ENCODE measurements around the gene AKIRIN1. TPM values are rescaled to one million over a fixed set of nuclear protein-coding genes. Genes with fewer than 3 reads are reported as not detected.

The AKIRIN1 gene
- total RNA-seq, 1 experiment from 2014 or later: 60.0 TPM

GRCh38 chr1:39016604-39017171, 25.6 kb downstream of the AKIRIN1 start:
- TF ChIP-seq ZFX (IDR thresholded peaks at IDR 0.05) (no peak), EZH2 (IDR thresholded peaks at IDR 0.05) (no peak), SIN3A (IDR thresholded peaks at IDR 0.05; ENCODE audit: low read depth) (no peak), ZBTB33 (IDR thresholded peaks at IDR 0.05; ENCODE audit: extremely low read depth, insufficient replicate concordance, low read length) (no peak), JUND (IDR thresholded peaks at IDR 0.05) (no peak), POLR2A (IDR thresholded peaks at IDR 0.05; ENCODE audit: borderline replicate concordance, extremely low read depth, insufficient read depth, insufficient read length) (no peak), SP1 (IDR thresholded peaks at IDR 0.05; ENCODE audit: low read depth) (no peak), MAX (IDR thresholded peaks at IDR 0.05) (no peak), ELF1 (IDR thresholded peaks at IDR 0.05; ENCODE audit: borderline replicate concordance, low read depth) (no peak), FOSL1 (IDR thresholded peaks at IDR 0.05; ENCODE audit: low read depth) (no peak), EGR1 (IDR thresholded peaks at IDR 0.05; ENCODE audit: low read depth) (no peak), SRF (IDR thresholded peaks at IDR 0.05; ENCODE audit: low read depth) (no peak), RAD21 (IDR thresholded peaks at IDR 0.05; ENCODE audit: low read depth) (no peak), TCF7L2 (IDR thresholded peaks at IDR 0.05; ENCODE audit: borderline replicate concordance, extremely low read depth, insufficient read depth, insufficient read length) (no peak)
- TF ChIP-seq, protein P1, sequence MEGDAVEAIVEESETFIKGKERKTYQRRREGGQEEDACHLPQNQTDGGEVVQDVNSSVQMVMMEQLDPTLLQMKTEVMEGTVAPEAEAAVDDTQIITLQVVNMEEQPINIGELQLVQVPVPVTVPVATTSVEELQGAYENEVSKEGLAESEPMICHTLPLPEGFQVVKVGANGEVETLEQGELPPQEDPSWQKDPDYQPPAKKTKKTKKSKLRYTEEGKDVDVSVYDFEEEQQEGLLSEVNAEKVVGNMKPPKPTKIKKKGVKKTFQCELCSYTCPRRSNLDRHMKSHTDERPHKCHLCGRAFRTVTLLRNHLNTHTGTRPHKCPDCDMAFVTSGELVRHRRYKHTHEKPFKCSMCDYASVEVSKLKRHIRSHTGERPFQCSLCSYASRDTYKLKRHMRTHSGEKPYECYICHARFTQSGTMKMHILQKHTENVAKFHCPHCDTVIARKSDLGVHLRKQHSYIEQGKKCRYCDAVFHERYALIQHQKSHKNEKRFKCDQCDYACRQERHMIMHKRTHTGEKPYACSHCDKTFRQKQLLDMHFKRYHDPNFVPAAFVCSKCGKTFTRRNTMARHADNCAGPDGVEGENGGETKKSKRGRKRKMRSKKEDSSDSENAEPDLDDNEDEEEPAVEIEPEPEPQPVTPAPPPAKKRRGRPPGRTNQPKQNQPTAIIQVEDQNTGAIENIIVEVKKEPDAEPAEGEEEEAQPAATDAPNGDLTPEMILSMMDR (IDR thresholded peaks at IDR 0.05 in 2 of 3, conservative IDR thresholded peaks at IDR 0.05 in 1 of 3; ENCODE audit: borderline replicate concordance in 1 of 3, insufficient read depth in 1 of 3, low read depth in 2 of 3, low read length in 2 of 3): no peak
- TF ChIP-seq, protein P2, sequence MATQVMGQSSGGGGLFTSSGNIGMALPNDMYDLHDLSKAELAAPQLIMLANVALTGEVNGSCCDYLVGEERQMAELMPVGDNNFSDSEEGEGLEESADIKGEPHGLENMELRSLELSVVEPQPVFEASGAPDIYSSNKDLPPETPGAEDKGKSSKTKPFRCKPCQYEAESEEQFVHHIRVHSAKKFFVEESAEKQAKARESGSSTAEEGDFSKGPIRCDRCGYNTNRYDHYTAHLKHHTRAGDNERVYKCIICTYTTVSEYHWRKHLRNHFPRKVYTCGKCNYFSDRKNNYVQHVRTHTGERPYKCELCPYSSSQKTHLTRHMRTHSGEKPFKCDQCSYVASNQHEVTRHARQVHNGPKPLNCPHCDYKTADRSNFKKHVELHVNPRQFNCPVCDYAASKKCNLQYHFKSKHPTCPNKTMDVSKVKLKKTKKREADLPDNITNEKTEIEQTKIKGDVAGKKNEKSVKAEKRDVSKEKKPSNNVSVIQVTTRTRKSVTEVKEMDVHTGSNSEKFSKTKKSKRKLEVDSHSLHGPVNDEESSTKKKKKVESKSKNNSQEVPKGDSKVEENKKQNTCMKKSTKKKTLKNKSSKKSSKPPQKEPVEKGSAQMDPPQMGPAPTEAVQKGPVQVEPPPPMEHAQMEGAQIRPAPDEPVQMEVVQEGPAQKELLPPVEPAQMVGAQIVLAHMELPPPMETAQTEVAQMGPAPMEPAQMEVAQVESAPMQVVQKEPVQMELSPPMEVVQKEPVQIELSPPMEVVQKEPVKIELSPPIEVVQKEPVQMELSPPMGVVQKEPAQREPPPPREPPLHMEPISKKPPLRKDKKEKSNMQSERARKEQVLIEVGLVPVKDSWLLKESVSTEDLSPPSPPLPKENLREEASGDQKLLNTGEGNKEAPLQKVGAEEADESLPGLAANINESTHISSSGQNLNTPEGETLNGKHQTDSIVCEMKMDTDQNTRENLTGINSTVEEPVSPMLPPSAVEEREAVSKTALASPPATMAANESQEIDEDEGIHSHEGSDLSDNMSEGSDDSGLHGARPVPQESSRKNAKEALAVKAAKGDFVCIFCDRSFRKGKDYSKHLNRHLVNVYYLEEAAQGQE (IDR thresholded peaks at IDR 0.05; ENCODE audit: low read depth): no peak
- TF ChIP-seq, protein P3, sequence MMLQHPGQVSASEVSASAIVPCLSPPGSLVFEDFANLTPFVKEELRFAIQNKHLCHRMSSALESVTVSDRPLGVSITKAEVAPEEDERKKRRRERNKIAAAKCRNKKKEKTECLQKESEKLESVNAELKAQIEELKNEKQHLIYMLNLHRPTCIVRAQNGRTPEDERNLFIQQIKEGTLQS (IDR thresholded peaks at IDR 0.05): no peak
- no peak overlapping the region for H3K9ac ChIP-seq (ENCODE audit: low read length)
- BruUV-seq (replicated peaks): no TSS peak
- ChIA-PET CTCF (no interaction called here), POLR2A (interaction anchor here (1.8 kb wide), 1 partner anchor 27 kb away, joined by 4 read pairs; no protein-coding TSS in a partner anchor), RAD21 (ENCODE audit: low non-redundant PET in 1 of 2, low total read pairs in 2 of 2, uncharacterized antibody in 2 of 2, unreplicated experiment in 2 of 2) (no interaction called here)
- DNase-seq (ENCODE audit: low read depth, low spot score): no peak
- H2AFZ ChIP-seq (ENCODE audit: low read depth, low read length, poor library complexity, severe bottlenecking): no peak overlapping the region
- no peak overlapping the region for H3K4me3 ChIP-seq (replicated peaks in 1 of 2; ENCODE audit: low read depth in 1 of 2, low read length in 2 of 2)
- no peaks in the 10 kb centered on the region for H4K20me1 ChIP-seq (ENCODE audit: insufficient read depth)
- no peaks in the 10 kb centered on the region for H3K9me3 ChIP-seq (ENCODE audit: control insufficient read depth in 1 of 2, insufficient read depth in 1 of 2, low read depth in 1 of 2, low read length in 2 of 2)
- no peak overlapping the region for H3K27ac ChIP-seq (ENCODE audit: low read depth, low read length)
- no peak overlapping the region for H3K4me2 ChIP-seq (ENCODE audit: low read length)
- no peaks in the 10 kb centered on the region for H3K79me2 ChIP-seq (ENCODE audit: insufficient read depth, low read length)
- intact Hi-C loops (cut with micrococcal nuclease): no loop called here
- H3K4me1 ChIP-seq (ENCODE audit: control insufficient read depth in 1 of 2, insufficient read depth in 2 of 2, low read length in 2 of 2): no peaks in the 10 kb centered on the region
- no peak for ATAC-seq
- no peaks in the 10 kb centered on the region for H3K9me2 ChIP-seq (ENCODE audit: insufficient read depth)
- no peaks in the 10 kb centered on the region for H3K36me3 ChIP-seq (ENCODE audit: control insufficient read depth in 1 of 2, insufficient read depth in 2 of 2, low read length in 2 of 2)
- no peaks in the 10 kb centered on the region for H3K27me3 ChIP-seq (ENCODE audit: insufficient read depth, low read length)
